GM23338 (cell line): ENCODE results near the gene IFRD1. TPM values are rescaled to one million over a fixed set of nuclear protein-coding genes. Genes with fewer than 3 reads are reported as not detected.

Source experiments
- ATAC-seq: fragments of 200-7000 bp; cut with Tn5 transposase; 3 replicates; pipeline ENCODE4 v1.9.1; 2020
- DNase-seq: peaks from one replicate; pipeline ENCODE4 v3.0.0-alpha.2; 2015; ENCODE audit warnings: low spot score
- H2AFZ ChIP-seq: fragments of 200-600 bp; sonication (generic); 2 replicates; pipeline ENCODE4 v1.8.0; 2016; ENCODE audit warnings: antibody characterized with exemption, mild to moderate bottlenecking, moderate library complexity
- H3F3A ChIP-seq: fragments of 200-600 bp; sonication (generic); replicated peaks from 2 replicates; pipeline ENCODE4 v1.8.0; 2017; ENCODE audit warnings: antibody characterized with exemption, mixed run types, low read depth
- H3K27ac ChIP-seq: fragments of 200-600 bp; sonication (generic); 2 replicates; pipeline ENCODE4 v1.6.1; 2016; ENCODE audit warnings: low read depth
- H3K27me3 ChIP-seq: fragments of 200-600 bp; sonication (generic); 2 replicates; pipeline ENCODE4 v1.8.0; 2016; ENCODE audit warnings: mild to moderate bottlenecking, mixed run types, moderate library complexity; ENCODE audit not compliant: insufficient read depth
- H3K36me3 ChIP-seq: fragments of 200-600 bp; sonication (generic); 2 replicates; pipeline ENCODE4 v1.8.0; 2016; ENCODE audit warnings: mild to moderate bottlenecking; ENCODE audit not compliant: insufficient read depth
- H3K4me1 ChIP-seq: fragments of 200-600 bp; sonication (generic); 2 replicates; pipeline ENCODE4 v1.8.0; 2016; ENCODE audit warnings: mild to moderate bottlenecking, moderate library complexity; ENCODE audit not compliant: insufficient read depth
- H3K4me2 ChIP-seq: fragments of 200-600 bp; sonication (generic); 2 replicates; pipeline ENCODE4 v1.7.1; 2017; ENCODE audit warnings: mixed run types
- H3K4me3 ChIP-seq: fragments of 200-600 bp; sonication (generic); 2 replicates; pipeline ENCODE4 v1.6.1; 2016; ENCODE audit warnings: mixed run types
- H3K79me2 ChIP-seq: fragments of 200-600 bp; sonication (generic); replicated peaks from 2 replicates; pipeline ENCODE4 v1.8.0; 2017; ENCODE audit warnings: mild to moderate bottlenecking; ENCODE audit not compliant: insufficient read depth
- H3K9me2 ChIP-seq: fragments of 200-600 bp; sonication (generic); 2 replicates; pipeline ENCODE4 v1.8.0; 2017; ENCODE audit not compliant: insufficient read depth
- H4K20me1 ChIP-seq: fragments of 200-600 bp; sonication (generic); replicated peaks from 2 replicates; pipeline ENCODE4 v1.8.0; 2017; ENCODE audit warnings: mild to moderate bottlenecking; ENCODE audit not compliant: insufficient read depth
- H3K27ac Mint-ChIP-seq: 2 replicates; pipeline ENCODE4 v1.8.0; 2020; ENCODE audit warnings: inconsistent platforms, mild to moderate bottlenecking, moderate library complexity, mixed read lengths
- H3K27me3 Mint-ChIP-seq: 3 replicates; pipeline ENCODE4 v1.8.0; 2022; ENCODE audit warnings: low read depth, mild to moderate bottlenecking, moderate library complexity, mixed read lengths, inconsistent platforms; ENCODE audit not compliant: insufficient read depth, poor library complexity
- H3K36me3 Mint-ChIP-seq: 3 replicates; pipeline ENCODE4 v1.8.0; 2021; ENCODE audit warnings: low read depth, mild to moderate bottlenecking, inconsistent platforms, moderate library complexity, mixed read lengths
- H3K4me1 Mint-ChIP-seq: 3 replicates; pipeline ENCODE4 v1.8.0; 2020; ENCODE audit warnings: mild to moderate bottlenecking, inconsistent platforms, mixed read lengths
- H3K4me3 Mint-ChIP-seq: 3 replicates; pipeline ENCODE4 v1.8.0; 2021; ENCODE audit warnings: moderate library complexity, mild to moderate bottlenecking, inconsistent platforms, mixed read lengths
- H3K9me3 Mint-ChIP-seq: 3 replicates; pipeline ENCODE4 v1.8.0; 2020; ENCODE audit warnings: moderate library complexity, mild to moderate bottlenecking, inconsistent platforms, mixed read lengths
- CREB1 ChIP-seq: fragments of 250-450 bp; sonication (Bioruptor Pico); IDR thresholded peaks from 2 replicates; pipeline ENCODE4 v1.5.0; 2020; ENCODE audit warnings: low read depth, mild to moderate bottlenecking, moderate library complexity
- CTCF ChIP-seq, 2 experiments: fragments of 200-600 bp in 1 of 2; sonication (generic) in 1 of 2; conservative IDR thresholded peaks; 2 replicates each; pipeline versions ENCODE4 v1.5.1 to v1.6.1; 2016 to 2017; ENCODE audit warnings: antibody characterized with exemption in 2 of 2, low read depth in 2 of 2, mild to moderate bottlenecking in 2 of 2, moderate library complexity in 1 of 2
- ETS1 ChIP-seq: IDR thresholded peaks from 2 replicates; pipeline ENCODE4 v1.6.1; 2016; ENCODE audit warnings: antibody characterized with exemption
- EZH2 ChIP-seq: fragments of 200-600 bp; sonication (generic); IDR thresholded peaks from one replicate; pipeline ENCODE4 v1.8.0; 2017; ENCODE audit warnings: antibody characterized with exemption, mild to moderate bottlenecking, low read depth; ENCODE audit not compliant: unreplicated experiment
- STAT1 ChIP-seq: IDR thresholded peaks from one replicate; pipeline ENCODE4 v1.6.1; 2016; ENCODE audit warnings: antibody characterized with exemption; ENCODE audit not compliant: unreplicated experiment
- polyA plus RNA-seq: library from polyadenylated mRNA; unstranded; fragments of >200 nt; fragmentation: Nextera tagmentation; extraction: Ambion mirVana; gene quantifications from 2 replicates; pipeline ENCODE4 v1.2.1, GENCODE V29; 2016
- total RNA-seq: library from RNA; depleted of rRNA; stranded (reverse); fragments of >200 nt; shearing (Covaris generic); gene quantifications from 2 replicates; pipeline ENCODE4 v1.2.3, GENCODE V29; 2014
- TF ChIP-seq, protein P1 (sequence below): fragments of 250-450 bp; sonication (Bioruptor Pico); IDR thresholded peaks from 2 replicates; pipeline ENCODE4 v1.5.0; 2020; ENCODE audit warnings: mild to moderate bottlenecking, moderate library complexity

Gene IFRD1
- total and polyA plus RNA-seq, 2 experiments from 2014 or later, result 69.6 to 73.6 TPM

GRCh38 chr7:112500619-112501018 is 50.4 kb downstream of the IFRD1 start:
- Histone ChIP-seq H3K27me3 (no peaks in the 10 kb centered on the region), H3K27ac (no peak overlapping the region), H3K4me3 (no peak overlapping the region), H4K20me1 (no peaks in the 10 kb centered on the region), H2AFZ (no peak overlapping the region), H3K4me2 (no peak overlapping the region), H3K9me2 (no peaks in the 10 kb centered on the region), H3K4me1 (no peaks in the 10 kb centered on the region), H3K36me3 (no peaks in the 10 kb centered on the region), H3K79me2 (no peaks in the 10 kb centered on the region), H3F3A (no peaks in the 10 kb centered on the region)
- Mint-ChIP-seq H3K27ac (no peak overlapping the region), H3K36me3 (no peaks in the 10 kb centered on the region), H3K4me1 (peaks cover 4% of the 10 kb centered on the region), H3K27me3 (no peaks in the 10 kb centered on the region), H3K9me3 (no peaks in the 10 kb centered on the region), H3K4me3 (no peak overlapping the region)
- no peak for TF ChIP-seq STAT1
- TF ChIP-seq CREB1 (CRISPR knock-in tag), result no peak
- TF ChIP-seq CTCF (conservative IDR thresholded peaks at IDR 0.05; ENCODE audit: low read depth in 2 of 2), result peak; percentile 37 to 38; a peak in 3 of 4 replicates
- TF ChIP-seq EZH2, result no peak
- DNase-seq, result no peak
- no peak for ATAC-seq

DNA sequence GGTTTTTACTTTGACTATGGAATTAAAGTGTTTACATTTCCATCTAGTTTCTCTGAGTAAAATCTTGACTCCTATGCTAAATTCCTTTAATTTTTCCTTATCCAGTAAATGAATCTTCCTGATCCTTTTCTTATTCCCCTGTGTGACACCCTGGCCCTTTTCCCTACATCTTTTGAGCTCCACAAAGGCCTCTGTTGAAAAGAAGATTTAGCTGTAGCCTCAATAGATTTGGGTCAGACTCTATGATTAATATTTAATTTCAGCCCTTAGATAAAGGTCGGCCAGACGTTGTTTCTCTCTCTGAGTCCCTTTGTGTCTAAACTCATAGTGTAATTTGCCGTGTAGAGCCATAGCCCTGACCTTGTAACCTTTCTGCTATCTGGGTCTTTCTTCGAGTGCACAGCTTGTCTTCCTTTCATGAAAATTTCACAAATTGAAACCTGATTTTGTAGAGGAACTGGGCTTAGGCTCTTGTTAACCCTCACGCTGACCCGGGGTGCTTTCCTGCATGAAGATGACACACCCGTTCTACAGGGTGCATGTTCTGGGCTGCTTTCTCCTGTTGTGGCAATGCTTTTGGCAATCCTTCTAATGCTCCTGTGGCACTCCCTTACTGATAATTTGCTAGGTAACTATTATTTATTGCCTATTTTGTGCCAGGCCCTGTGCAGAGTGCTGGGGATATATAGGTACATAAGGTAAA is 51.7 kb downstream of the IFRD1 start:
- Histone ChIP-seq H3K4me2 (no peak overlapping the region), H3K27ac (no peak overlapping the region), H3K79me2 (no peaks in the 10 kb centered on the region), H3K36me3 (no peaks in the 10 kb centered on the region), H3F3A (no peaks in the 10 kb centered on the region), H3K4me1 (no peaks in the 10 kb centered on the region), H3K9me2 (no peaks in the 10 kb centered on the region), H4K20me1 (no peaks in the 10 kb centered on the region), H3K4me3 (no peak overlapping the region), H3K27me3 (no peaks in the 10 kb centered on the region), H2AFZ (no peak overlapping the region)
- no peaks in the 10 kb centered on the region for H3K9me3 Mint-ChIP-seq
- no peak for ATAC-seq
- no peaks in the 10 kb centered on the region for H3K27me3 Mint-ChIP-seq
- no peak for TF ChIP-seq EZH2
- no peak for TF ChIP-seq CREB1 (CRISPR knock-in tag)
- DNase-seq, result no peak
- H3K4me1 Mint-ChIP-seq, result no peaks in the 10 kb centered on the region
- no peak overlapping the region for H3K4me3 Mint-ChIP-seq
- H3K27ac Mint-ChIP-seq, result no peak overlapping the region
- no peaks in the 10 kb centered on the region for H3K36me3 Mint-ChIP-seq

- Mint-ChIP-seq H3K36me3 (no peaks in the 10 kb centered on the region), H3K9me3 (no peaks in the 10 kb centered on the region), H3K4me1 (no peaks in the 10 kb centered on the region), H3K4me3 (no peak overlapping the region), H3K27ac (no peak overlapping the region), H3K27me3 (no peaks in the 10 kb centered on the region)
- no peak overlapping the region for H3K4me3 ChIP-seq
- no peaks in the 10 kb centered on the region for H3K4me1 ChIP-seq
- no peaks in the 10 kb centered on the region for H3K79me2 ChIP-seq
- no peaks in the 10 kb centered on the region for H3F3A ChIP-seq
- no peak overlapping the region for H3K4me2 ChIP-seq
- H4K20me1 ChIP-seq, result no peaks in the 10 kb centered on the region
- ATAC-seq (no peak), DNase-seq (no peak)
- no peak overlapping the region for H2AFZ ChIP-seq
- no peaks in the 10 kb centered on the region for H3K36me3 ChIP-seq
- no peak overlapping the region for H3K27ac ChIP-seq
- H3K9me2 ChIP-seq, result no peaks in the 10 kb centered on the region
- no peaks in the 10 kb centered on the region for H3K27me3 ChIP-seq
- TF ChIP-seq CREB1 (CRISPR knock-in tag) (no peak), STAT1 (no peak), ETS1 (no peak), EZH2 (no peak)
- TF ChIP-seq, protein P1, sequence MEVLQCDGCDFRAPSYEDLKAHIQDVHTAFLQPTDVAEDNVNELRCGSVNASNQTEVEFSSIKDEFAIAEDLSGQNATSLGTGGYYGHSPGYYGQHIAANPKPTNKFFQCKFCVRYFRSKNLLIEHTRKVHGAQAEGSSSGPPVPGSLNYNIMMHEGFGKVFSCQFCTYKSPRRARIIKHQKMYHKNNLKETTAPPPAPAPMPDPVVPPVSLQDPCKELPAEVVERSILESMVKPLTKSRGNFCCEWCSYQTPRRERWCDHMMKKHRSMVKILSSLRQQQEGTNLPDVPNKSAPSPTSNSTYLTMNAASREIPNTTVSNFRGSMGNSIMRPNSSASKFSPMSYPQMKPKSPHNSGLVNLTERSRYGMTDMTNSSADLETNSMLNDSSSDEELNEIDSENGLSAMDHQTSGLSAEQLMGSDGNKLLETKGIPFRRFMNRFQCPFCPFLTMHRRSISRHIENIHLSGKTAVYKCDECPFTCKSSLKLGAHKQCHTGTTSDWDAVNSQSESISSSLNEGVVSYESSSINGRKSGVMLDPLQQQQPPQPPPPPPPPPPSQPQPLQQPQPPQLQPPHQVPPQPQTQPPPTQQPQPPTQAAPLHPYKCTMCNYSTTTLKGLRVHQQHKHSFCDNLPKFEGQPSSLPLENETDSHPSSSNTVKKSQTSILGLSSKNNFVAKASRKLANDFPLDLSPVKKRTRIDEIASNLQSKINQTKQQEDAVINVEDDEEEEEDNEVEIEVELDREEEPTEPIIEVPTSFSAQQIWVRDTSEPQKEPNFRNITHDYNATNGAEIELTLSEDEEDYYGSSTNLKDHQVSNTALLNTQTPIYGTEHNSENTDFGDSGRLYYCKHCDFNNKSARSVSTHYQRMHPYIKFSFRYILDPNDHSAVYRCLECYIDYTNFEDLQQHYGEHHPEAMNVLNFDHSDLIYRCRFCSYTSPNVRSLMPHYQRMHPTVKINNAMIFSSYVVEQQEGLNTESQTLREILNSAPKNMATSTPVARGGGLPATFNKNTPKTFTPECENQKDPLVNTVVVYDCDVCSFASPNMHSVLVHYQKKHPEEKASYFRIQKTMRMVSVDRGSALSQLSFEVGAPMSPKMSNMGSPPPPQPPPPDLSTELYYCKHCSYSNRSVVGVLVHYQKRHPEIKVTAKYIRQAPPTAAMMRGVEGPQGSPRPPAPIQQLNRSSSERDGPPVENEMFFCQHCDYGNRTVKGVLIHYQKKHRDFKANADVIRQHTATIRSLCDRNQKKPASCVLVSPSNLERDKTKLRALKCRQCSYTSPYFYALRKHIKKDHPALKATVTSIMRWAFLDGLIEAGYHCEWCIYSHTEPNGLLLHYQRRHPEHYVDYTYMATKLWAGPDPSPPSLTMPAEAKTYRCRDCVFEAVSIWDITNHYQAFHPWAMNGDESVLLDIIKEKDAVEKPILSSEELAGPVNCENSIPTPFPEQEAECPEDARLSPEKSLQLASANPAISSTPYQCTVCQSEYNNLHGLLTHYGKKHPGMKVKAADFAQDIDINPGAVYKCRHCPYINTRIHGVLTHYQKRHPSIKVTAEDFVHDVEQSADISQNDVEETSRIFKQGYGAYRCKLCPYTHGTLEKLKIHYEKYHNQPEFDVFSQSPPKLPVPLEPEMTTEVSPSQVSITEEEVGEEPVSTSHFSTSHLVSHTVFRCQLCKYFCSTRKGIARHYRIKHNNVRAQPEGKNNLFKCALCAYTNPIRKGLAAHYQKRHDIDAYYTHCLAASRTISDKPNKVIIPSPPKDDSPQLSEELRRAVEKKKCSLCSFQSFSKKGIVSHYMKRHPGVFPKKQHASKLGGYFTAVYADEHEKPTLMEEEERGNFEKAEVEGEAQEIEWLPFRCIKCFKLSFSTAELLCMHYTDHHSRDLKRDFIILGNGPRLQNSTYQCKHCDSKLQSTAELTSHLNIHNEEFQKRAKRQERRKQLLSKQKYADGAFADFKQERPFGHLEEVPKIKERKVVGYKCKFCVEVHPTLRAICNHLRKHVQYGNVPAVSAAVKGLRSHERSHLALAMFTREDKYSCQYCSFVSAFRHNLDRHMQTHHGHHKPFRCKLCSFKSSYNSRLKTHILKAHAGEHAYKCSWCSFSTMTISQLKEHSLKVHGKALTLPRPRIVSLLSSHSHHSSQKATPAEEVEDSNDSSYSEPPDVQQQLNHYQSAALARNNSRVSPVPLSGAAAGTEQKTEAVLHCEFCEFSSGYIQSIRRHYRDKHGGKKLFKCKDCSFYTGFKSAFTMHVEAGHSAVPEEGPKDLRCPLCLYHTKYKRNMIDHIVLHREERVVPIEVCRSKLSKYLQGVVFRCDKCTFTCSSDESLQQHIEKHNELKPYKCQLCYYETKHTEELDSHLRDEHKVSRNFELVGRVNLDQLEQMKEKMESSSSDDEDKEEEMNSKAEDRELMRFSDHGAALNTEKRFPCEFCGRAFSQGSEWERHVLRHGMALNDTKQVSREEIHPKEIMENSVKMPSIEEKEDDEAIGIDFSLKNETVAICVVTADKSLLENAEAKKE (CRISPR knock-in tag), result no peak
Measured at GRCh38 chr7:112502700-112503099, 52.4 kb downstream of the IFRD1 start.
